ENCODE results near the gene TMEM182. TPM values are rescaled to one million over a fixed set of nuclear protein-coding genes. Genes with fewer than 3 reads are reported as not detected.
A peak's percentile ranks its signal among the peaks of the same experiment; 100 is the strongest.

TMEM182 gene
- total and polyA plus RNA-seq, 2 donors (not counting 1 experiment from before 2014, with no cell fraction given): 2.8 to 2.9 TPM

GRCh38 chr2:102768892-102769291, 7.1 kb downstream of the TMEM182 start:
- no peaks in the 10 kb centered on the region for H3K79me2 ChIP-seq (ENCODE audit: control insufficient read depth, insufficient read depth, low read length)
- H3K27me3 ChIP-seq (ENCODE audit: control insufficient read depth, insufficient read depth, low read length): no peaks in the 10 kb centered on the region
- H3K4me1 ChIP-seq (ENCODE audit: control insufficient read depth, extremely low read depth, insufficient read depth, low read length): no peaks in the 10 kb centered on the region
- DNase-seq (ENCODE audit: low read depth in 2 of 2): no peak
- TF ChIP-seq CTCF (conservative IDR thresholded peaks at IDR 0.05 in 1 of 2, IDR thresholded peaks at IDR 0.05 in 1 of 2; ENCODE audit: low read depth in 1 of 2, low read length in 2 of 2) (no peak), EZH2 (IDR thresholded peaks at IDR 0.05; ENCODE audit: low read length, missing control alignments) (no peak)
- no peak overlapping the region for H3K27ac ChIP-seq (ENCODE audit: insufficient read depth, low read length)
- no peaks in the 10 kb centered on the region for H3K36me3 ChIP-seq (ENCODE audit: control insufficient read depth, insufficient read depth, low read length)
- H2AFZ ChIP-seq (ENCODE audit: low read length): no peak overlapping the region
- no peak overlapping the region for H3K4me3 ChIP-seq (replicated peaks in 1 of 4; ENCODE audit: control extremely low read depth in 1 of 4, insufficient read depth in 1 of 4, low read depth in 3 of 4, low read length in 4 of 4)
- H3K9me3 ChIP-seq (ENCODE audit: control insufficient read depth, insufficient read depth, low read depth, low read length): no peaks in the 10 kb centered on the region
- no peak overlapping the region for H3K4me2 ChIP-seq (ENCODE audit: extremely low read depth, insufficient read depth, low read length)
- H4K20me1 ChIP-seq (ENCODE audit: control insufficient read depth, extremely low read depth, insufficient read depth, low read length): no peaks in the 10 kb centered on the region
- no peak overlapping the region for H3K9ac ChIP-seq (ENCODE audit: insufficient read depth, low read length)

GRCh38 chr2:102770506-102770905, 8.7 kb downstream of the TMEM182 start:
- Histone ChIP-seq H3K4me2 (ENCODE audit: extremely low read depth, insufficient read depth, low read length) (no peak overlapping the region), H3K9ac (ENCODE audit: insufficient read depth, low read length) (no peak overlapping the region), H4K20me1 (ENCODE audit: control insufficient read depth, extremely low read depth, insufficient read depth, low read length) (no peaks in the 10 kb centered on the region), H3K36me3 (ENCODE audit: control insufficient read depth, insufficient read depth, low read length) (no peaks in the 10 kb centered on the region), H3K9me3 (ENCODE audit: control insufficient read depth, insufficient read depth, low read depth, low read length) (no peaks in the 10 kb centered on the region), H3K79me2 (ENCODE audit: control insufficient read depth, insufficient read depth, low read length) (no peaks in the 10 kb centered on the region), H3K4me3 (replicated peaks in 1 of 4; ENCODE audit: control extremely low read depth in 1 of 4, insufficient read depth in 1 of 4, low read depth in 3 of 4, low read length in 4 of 4) (no peak overlapping the region), H3K4me1 (ENCODE audit: control insufficient read depth, extremely low read depth, insufficient read depth, low read length) (no peaks in the 10 kb centered on the region), H3K27ac (ENCODE audit: insufficient read depth, low read length) (no peak overlapping the region), H3K27me3 (ENCODE audit: control insufficient read depth, insufficient read depth, low read length) (no peaks in the 10 kb centered on the region), H2AFZ (ENCODE audit: low read length) (no peak overlapping the region)
- no peak for TF ChIP-seq CTCF (conservative IDR thresholded peaks at IDR 0.05 in 1 of 2, IDR thresholded peaks at IDR 0.05 in 1 of 2; ENCODE audit: low read depth in 1 of 2, low read length in 2 of 2)
- TF ChIP-seq EZH2 (IDR thresholded peaks at IDR 0.05; ENCODE audit: low read length, missing control alignments): no peak
- peak in 1 of 2 donors; percentile 72 for DNase-seq (ENCODE audit: low read depth in 2 of 2)

- no peaks in the 10 kb centered on the region for H3K36me3 ChIP-seq (ENCODE audit: control insufficient read depth, insufficient read depth, low read length)
- H3K4me3 ChIP-seq (replicated peaks in 1 of 4; ENCODE audit: control extremely low read depth in 1 of 4, insufficient read depth in 1 of 4, low read depth in 3 of 4, low read length in 4 of 4): no peak overlapping the region
- no peak for TF ChIP-seq CTCF (conservative IDR thresholded peaks at IDR 0.05 in 1 of 2, IDR thresholded peaks at IDR 0.05 in 1 of 2; ENCODE audit: low read depth in 1 of 2, low read length in 2 of 2)
- no peak for TF ChIP-seq EZH2 (IDR thresholded peaks at IDR 0.05; ENCODE audit: low read length, missing control alignments)
- no peak overlapping the region for H3K4me2 ChIP-seq (ENCODE audit: extremely low read depth, insufficient read depth, low read length)
- H3K4me1 ChIP-seq (ENCODE audit: control insufficient read depth, extremely low read depth, insufficient read depth, low read length): no peaks in the 10 kb centered on the region
- H3K27me3 ChIP-seq (ENCODE audit: control insufficient read depth, insufficient read depth, low read length): no peaks in the 10 kb centered on the region
- no peaks in the 10 kb centered on the region for H4K20me1 ChIP-seq (ENCODE audit: control insufficient read depth, extremely low read depth, insufficient read depth, low read length)
- H2AFZ ChIP-seq (ENCODE audit: low read length): no peak overlapping the region
- no peaks in the 10 kb centered on the region for H3K79me2 ChIP-seq (ENCODE audit: control insufficient read depth, insufficient read depth, low read length)
- H3K9me3 ChIP-seq (ENCODE audit: control insufficient read depth, insufficient read depth, low read depth, low read length): no peaks in the 10 kb centered on the region
- H3K9ac ChIP-seq (ENCODE audit: insufficient read depth, low read length): no peak overlapping the region
- H3K27ac ChIP-seq (ENCODE audit: insufficient read depth, low read length): no peak overlapping the region
- DNase-seq (ENCODE audit: low read depth in 2 of 2): peak; percentile 56 to 64
Measured at GRCh38 chr2:102771114-102771513, 9.3 kb downstream of the TMEM182 start.
